Left renal pelvis (tissue), 4 donors: ENCODE results near the gene TMEM140. TPM values are rescaled to one million over a fixed set of nuclear protein-coding genes. Genes with fewer than 3 reads are reported as not detected.
"Not testable (repeated sequence)": the region's sequence is repeated elsewhere in the genome, so short reads cannot be mapped to it uniquely, and the experiment has no call there.

Source experiments
- DNase-seq, 4 donors: peaks; one replicate each; pipeline ENCODE4 v3.0.0-alpha.2; 2013; ENCODE audit warnings: low read depth in 4 of 4, low spot score in 3 of 4
- polyA plus RNA-seq, 4 donors: library from polyadenylated mRNA; unstranded; fragments of 120-200 nt; gene quantifications; one replicate each; pipeline ENCODE4 v1.2.1, GENCODE V29; 2013; ENCODE audit not compliant: insufficient read length in 4 of 4

TMEM140 gene
- polyA plus RNA-seq, 4 donors = 10.9 to 33.6 (median 23.9) TPM

- DNase-seq = not testable (repeated sequence)
These were observed 23.9 kb downstream of the TMEM140 start for GRCh38 chr7:135171581-135172291.

- DNase-seq = not testable (repeated sequence)
These were observed 26.0 kb downstream of the TMEM140 start for GRCh38 chr7:135173916-135174315.

GRCh38 chr7:135174941-135175340, 27.1 kb downstream of the TMEM140 start:
- no peak for DNase-seq

- DNase-seq = no peak
These were observed 28.1 kb downstream of the TMEM140 start for GRCh38 chr7:135175931-135176330.

GRCh38 chr7:135177028-135177696, 29.3 kb downstream of the TMEM140 start:
- DNase-seq = no peak

- no peak for DNase-seq
These were observed 30.5 kb downstream of the TMEM140 start for GRCh38 chr7:135178364-135178763.

- DNase-seq = no peak
These were observed 31.6 kb downstream of the TMEM140 start for GRCh38 chr7:135179321-135179925.

GRCh38 chr7:135180122-135180521, 32.2 kb downstream of the TMEM140 start:
- no peak for DNase-seq

- DNase-seq = no peak
These were observed 33.5 kb downstream of the TMEM140 start for GRCh38 chr7:135181261-135181928.

- no peak for DNase-seq
These were observed 34.2 kb downstream of the TMEM140 start for GRCh38 chr7:135181929-135182678.

- DNase-seq = no peak
These were observed 35.6 kb downstream of the TMEM140 start for GRCh38 chr7:135183478-135183877.

- no peak for DNase-seq
These were observed 36.5 kb downstream of the TMEM140 start for GRCh38 chr7:135184254-135184841.

GRCh38 chr7:135185471-135186260, 37.8 kb downstream of the TMEM140 start:
- no peak for DNase-seq

- no peak for DNase-seq
These were observed 38.3 kb downstream of the TMEM140 start for GRCh38 chr7:135186261-135186540.

GRCh38 chr7:135186841-135187253, 39.0 kb downstream of the TMEM140 start:
- DNase-seq = no peak

GRCh38 chr7:135188298-135188984, 40.6 kb downstream of the TMEM140 start:
- no peak for DNase-seq

- no peak for DNase-seq
These were observed 41.4 kb downstream of the TMEM140 start for GRCh38 chr7:135189221-135189662.

- no peak for DNase-seq
These were observed 42.1 kb downstream of the TMEM140 start for GRCh38 chr7:135189961-135190360.

- no peak for DNase-seq
These were observed 42.8 kb downstream of the TMEM140 start for GRCh38 chr7:135190703-135191102.
